SK-N-SH treated with all-trans-retinoic acid at 6 μM for 48 hours (cell line): ENCODE measurements around the gene LRRIQ1.

Experiments used
- CSDC2 ChIP-seq: fragments of 250-450 bp; sonication (Bioruptor Pico); IDR thresholded peaks from 2 replicates; pipeline ENCODE4 v1.5.0; 2020; ENCODE audit warnings: mild to moderate bottlenecking, moderate library complexity
- ESRRG ChIP-seq: fragments of 250-450 bp; sonication (Bioruptor Pico); IDR thresholded peaks from 2 replicates; pipeline ENCODE4 v1.6.1; 2021; ENCODE audit warnings: mild to moderate bottlenecking
- RARB ChIP-seq: fragments of 250-450 bp; sonication (Bioruptor Pico); IDR thresholded peaks from 2 replicates; pipeline ENCODE4 v1.8.0; 2021; ENCODE audit warnings: mild to moderate bottlenecking, moderate library complexity
- TOX ChIP-seq: fragments of 250-450 bp; sonication (Bioruptor Pico); IDR thresholded peaks from 2 replicates; pipeline ENCODE4 v1.8.0; 2021; ENCODE audit warnings: mild to moderate bottlenecking, moderate library complexity, borderline replicate concordance
- ZC3H10 ChIP-seq: fragments of 250-450 bp; sonication (Bioruptor Pico); IDR thresholded peaks from 2 replicates; pipeline ENCODE4 v1.5.1; 2021; ENCODE audit warnings: mild to moderate bottlenecking, moderate library complexity
- ZFP3 ChIP-seq: fragments of 250-450 bp; sonication (Bioruptor Pico); IDR thresholded peaks from 2 replicates; pipeline ENCODE4 v1.5.0; 2020; ENCODE audit warnings: mild to moderate bottlenecking, moderate library complexity
- ZFP30 ChIP-seq: fragments of 450-650 bp; formaldehyde crosslinking; IDR thresholded peaks from 2 replicates; pipeline ENCODE4 v1.5.0; 2022; ENCODE audit warnings: mild to moderate bottlenecking, moderate library complexity
- TF ChIP-seq, protein P1 (sequence below): fragments of 250-450 bp; sonication (Bioruptor Pico); IDR thresholded peaks from 2 replicates; pipeline ENCODE4 v1.8.0; 2020; ENCODE audit warnings: mild to moderate bottlenecking, moderate library complexity, borderline replicate concordance
- TF ChIP-seq, protein P2 (sequence below): fragments of 250-450 bp; sonication (Bioruptor Pico); IDR thresholded peaks from 2 replicates; pipeline ENCODE4 v1.5.1; 2020; ENCODE audit warnings: low read depth, mild to moderate bottlenecking, moderate library complexity

DNA sequence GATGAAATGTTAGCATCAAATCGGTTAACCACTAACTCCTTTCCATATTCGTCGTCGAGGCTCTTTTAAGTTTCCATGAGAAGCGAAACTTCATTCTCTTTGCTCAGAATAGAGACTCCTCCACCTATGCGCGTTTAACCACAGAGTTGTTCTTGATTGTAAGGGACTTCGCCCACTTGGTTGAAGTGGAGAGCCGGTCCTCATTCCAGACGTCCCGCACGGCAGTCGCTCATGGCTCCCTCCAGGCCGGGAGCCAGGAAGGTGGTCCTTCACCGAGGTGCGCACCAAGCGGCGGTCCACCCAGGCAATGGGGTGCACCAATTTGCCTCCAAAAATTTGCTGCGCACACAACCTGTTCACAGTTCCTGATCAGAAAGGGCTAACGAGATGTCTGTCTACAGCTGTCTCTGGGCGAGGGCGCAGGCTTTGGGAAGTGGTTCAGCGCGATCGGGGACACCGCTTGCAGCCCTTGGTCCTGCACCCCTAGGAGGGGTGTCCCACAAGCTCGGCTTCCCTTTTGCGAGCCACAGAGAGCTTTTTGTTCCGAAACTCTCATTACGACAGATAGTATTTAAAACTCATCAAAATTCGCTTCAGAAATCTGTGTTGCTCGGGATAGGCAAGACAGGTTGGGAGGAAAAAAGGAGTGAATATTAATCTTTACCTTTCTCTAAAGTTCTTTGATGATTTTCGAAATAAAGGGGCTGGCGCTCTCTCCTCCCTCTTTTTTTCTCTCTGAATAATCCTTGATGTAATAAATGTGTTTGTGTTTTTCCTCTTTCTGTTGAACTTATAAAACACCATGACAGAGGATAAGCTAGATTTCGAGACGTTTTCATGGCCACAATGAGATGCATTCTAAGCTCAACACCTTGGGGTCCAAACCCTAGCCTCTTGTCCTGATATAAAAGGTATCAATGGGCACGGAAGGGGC lies 237.5 kb downstream of the LRRIQ1 start:
- no peak for TF ChIP-seq ZFP3 (CRISPR knock-in tag)
- TF ChIP-seq ESRRG (CRISPR knock-in tag) = no peak
- TF ChIP-seq, protein P1, sequence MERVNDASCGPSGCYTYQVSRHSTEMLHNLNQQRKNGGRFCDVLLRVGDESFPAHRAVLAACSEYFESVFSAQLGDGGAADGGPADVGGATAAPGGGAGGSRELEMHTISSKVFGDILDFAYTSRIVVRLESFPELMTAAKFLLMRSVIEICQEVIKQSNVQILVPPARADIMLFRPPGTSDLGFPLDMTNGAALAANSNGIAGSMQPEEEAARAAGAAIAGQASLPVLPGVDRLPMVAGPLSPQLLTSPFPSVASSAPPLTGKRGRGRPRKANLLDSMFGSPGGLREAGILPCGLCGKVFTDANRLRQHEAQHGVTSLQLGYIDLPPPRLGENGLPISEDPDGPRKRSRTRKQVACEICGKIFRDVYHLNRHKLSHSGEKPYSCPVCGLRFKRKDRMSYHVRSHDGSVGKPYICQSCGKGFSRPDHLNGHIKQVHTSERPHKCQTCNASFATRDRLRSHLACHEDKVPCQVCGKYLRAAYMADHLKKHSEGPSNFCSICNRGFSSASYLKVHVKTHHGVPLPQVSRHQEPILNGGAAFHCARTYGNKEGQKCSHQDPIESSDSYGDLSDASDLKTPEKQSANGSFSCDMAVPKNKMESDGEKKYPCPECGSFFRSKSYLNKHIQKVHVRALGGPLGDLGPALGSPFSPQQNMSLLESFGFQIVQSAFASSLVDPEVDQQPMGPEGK (CRISPR knock-in tag) = no peak
- no peak for TF ChIP-seq TOX
- TF ChIP-seq, protein P2, sequence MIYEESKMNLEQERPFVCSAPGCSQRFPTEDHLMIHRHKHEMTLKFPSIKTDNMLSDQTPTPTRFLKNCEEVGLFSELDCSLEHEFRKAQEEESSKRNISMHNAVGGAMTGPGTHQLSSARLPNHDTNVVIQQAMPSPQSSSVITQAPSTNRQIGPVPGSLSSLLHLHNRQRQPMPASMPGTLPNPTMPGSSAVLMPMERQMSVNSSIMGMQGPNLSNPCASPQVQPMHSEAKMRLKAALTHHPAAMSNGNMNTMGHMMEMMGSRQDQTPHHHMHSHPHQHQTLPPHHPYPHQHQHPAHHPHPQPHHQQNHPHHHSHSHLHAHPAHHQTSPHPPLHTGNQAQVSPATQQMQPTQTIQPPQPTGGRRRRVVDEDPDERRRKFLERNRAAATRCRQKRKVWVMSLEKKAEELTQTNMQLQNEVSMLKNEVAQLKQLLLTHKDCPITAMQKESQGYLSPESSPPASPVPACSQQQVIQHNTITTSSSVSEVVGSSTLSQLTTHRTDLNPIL (CRISPR knock-in tag) = no peak
- no peak for TF ChIP-seq CSDC2 (CRISPR knock-in tag)
- no peak for TF ChIP-seq ZFP30 (CRISPR knock-in tag)
- no peak for TF ChIP-seq RARB (CRISPR knock-in tag)
- TF ChIP-seq ZC3H10 (CRISPR knock-in tag) = no peak
